Measurements from ENCODE around the gene SLC12A7.
"Not testable (repeated sequence)": the region's sequence is repeated elsewhere in the genome, so short reads cannot be mapped to it uniquely, and the experiment has no call there.

The SLC12A7 gene

DNA sequence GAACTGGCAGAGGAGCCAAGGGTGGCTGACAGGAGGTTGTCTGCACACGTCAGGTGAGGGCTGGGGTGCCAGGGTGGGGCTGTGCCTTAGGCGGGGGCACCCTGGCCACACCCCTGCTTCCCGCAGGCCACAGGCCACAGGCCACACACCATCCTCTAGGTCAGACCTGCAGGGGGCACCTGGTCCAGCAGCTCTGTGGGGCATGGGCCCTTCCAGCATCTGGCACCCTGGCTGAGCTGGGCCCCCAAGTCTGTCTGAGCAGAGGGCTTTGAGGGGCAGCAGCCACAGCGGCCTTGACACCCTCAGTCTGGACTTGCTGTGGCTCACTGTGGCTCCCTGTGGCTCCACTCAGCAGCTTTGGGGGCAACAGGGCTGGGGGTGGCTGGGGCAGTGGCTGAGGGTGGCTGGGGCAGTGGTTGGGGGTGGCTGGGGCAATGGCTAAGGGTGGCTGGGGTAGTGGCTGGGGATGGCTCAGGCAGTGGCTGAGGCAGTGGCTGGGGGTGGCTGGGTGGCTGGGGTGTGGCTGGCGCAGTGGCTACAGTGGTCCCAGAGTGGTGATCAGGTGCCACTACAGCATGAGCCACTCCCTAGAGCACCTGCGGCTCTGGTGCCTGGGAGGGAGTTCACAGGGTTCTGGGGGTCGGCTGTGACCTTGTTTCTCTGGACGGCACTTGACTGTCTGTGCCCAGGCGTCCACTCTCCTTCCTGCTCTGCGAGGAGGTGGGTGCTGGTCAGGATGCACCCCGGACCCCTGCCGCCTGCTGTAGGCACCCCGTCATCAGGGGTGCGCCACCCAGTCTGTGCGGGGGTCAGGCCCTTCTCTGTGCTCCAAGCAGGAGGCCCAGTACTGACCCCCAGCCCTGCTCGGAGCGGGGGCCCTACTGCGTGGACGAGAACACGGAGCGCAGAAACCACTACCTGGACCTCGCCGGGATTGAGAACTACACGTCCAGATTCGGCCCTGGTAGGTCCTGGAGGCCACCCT, 76.2 kb downstream of the SLC12A7 start:
- no peak for DNase-seq (ENCODE audit: low read depth in 2 of 2)

DNA sequence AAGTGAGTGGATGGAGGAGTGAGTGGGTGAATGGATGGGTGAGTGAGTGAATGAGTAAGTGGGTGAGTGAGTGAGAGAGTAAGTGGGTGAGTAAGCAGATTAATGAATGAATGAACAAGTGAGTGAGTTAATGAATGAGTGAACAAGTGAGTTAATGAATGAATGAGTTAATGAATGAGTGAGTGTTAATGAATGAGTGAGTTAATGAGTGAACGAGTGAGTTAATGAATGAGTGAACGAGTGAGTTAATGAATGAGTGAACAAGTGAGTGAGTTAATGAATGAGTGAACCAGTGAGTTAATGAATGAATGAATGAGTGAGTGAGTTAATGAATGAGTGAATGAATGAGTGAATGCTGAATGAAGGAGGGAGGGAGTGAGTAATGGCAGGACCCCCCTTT, 76.9 kb downstream of the SLC12A7 start:
- no peak for DNase-seq (ENCODE audit: low read depth in 2 of 2)

DNA sequence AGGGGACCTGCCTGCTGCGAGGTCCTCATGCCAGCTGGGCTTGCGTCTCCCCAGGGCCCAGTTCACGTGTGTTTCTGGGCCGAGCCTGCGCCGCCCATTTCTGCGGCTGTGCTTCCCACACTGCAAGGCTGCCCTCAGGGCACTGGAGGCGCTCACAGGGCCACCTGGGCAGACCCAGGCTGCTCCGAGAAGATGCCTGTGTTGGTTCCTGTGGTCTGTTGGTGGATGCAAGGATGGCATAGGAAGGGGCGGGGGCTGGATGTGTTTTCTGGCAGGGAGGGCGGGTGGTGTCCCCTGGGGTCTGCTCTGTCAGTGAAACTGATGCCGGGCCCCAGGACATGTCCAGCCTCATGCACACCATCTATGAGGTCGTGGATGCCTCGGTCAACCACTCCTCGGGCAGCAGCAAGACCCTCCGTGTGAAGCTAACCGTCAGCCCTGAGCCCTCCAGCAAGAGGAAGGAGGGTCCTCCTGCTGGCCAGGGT, 77.4 kb downstream of the SLC12A7 start:
- no peak for DNase-seq (ENCODE audit: low read depth in 2 of 2)

DNA sequence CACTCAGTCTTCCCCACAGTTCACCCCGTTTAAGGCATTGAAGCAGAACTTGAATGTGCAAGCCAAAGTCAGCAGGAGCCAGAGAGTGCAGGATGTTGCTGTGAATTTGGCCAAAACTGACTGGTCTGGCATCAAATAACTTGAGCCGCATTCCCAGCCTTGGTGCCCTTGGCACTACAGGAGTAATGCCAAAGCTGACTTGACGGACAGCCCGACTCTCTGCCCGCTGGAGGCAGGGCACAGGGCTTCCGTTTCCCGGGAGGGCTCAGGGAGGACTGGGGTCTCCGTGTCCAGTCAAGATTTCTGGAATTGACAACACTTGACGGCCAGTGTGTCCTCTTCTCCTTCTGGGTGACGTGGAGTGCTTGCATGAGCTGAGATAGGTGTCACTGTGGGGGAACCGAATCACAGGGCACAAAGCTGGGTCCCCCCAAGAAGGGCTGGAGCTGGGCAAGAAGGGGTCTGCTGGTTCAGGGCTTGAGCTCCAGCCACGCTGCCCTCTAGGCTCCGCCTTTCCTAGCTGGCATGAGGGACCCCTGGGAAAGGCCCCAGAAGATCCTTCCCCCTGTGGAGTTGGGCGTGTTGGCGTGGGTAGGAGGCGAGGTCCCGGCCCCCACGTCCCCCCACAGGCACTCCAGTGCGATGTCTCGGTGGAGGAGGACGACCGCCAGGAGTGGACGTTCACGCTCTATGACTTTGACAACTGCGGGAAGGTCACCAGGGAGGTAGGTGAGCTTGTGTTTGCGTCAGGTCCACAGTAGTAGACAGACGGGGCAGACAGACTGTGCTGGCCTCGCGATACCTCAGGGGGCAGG, 78.0 kb downstream of the SLC12A7 start:
- DNase-seq (ENCODE audit: low read depth in 2 of 2) = no peak

DNA sequence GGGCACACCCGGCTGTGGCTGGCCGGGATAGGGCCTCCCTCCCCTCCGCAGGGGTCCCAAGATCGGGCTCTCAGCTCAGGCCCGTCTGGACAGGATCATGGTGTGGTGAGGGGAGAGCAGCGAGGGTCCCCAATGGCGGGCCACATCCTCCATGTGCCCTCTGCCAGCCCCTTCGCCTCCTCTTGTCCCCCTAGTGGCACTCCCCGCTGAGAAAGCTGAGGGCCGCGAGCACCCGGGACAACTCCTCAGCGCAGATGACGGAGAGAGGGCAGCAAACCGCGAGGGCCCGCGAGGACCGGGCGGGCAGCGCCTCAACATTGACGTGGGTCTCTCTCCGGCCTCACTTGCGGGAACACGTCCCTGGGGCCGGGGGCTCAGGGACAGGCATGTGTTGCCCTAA, 78.7 kb downstream of the SLC12A7 start:
- DNase-seq (ENCODE audit: low read depth in 2 of 2) = no peak

DNA sequence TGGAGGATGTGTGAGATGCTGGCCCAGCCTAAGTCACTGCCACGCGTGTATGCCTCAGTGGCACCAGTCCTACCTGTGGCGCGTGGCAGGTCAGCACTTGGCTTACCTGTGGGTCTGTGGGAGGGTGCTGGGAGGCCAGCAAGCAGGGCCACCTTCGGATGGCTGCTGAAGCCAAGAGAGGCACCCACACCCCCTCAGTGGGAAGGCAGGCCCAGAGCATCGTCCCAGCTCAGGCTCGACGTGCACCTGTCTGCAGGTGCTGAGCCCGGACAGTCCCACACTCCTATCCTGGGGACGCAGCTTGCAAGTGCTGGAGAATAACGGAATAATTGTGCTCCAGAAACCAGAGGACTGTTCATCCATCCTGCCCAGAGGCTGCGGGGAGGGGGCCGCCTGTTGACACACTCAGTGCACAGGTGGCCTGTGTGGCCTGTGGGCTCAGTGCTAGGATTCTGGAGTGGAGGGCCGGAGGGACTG, 79.3 kb downstream of the SLC12A7 start:
- no peak for DNase-seq (ENCODE audit: low read depth in 2 of 2)

DNA sequence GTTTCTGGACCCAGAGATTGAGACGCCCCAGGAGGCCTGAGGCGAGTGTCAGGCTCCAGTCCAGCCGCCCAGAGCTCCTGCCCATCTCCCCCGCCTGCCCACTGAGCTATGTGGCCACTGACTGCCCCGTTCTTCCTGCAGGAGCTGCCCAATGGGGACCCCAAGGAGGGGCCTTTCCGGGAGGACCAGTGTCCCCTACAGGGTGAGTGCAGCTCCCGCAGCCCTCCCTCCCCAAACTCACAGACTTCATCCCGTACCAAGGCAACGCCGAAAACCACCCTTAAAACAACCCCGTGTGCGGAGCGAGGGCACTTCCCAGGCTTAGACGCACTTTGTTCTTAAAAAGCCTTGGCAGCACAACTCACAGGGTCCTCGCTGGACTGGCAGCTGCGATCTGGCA, 79.9 kb downstream of the SLC12A7 start:
- no peak for DNase-seq (ENCODE audit: low read depth in 2 of 2)

DNA sequence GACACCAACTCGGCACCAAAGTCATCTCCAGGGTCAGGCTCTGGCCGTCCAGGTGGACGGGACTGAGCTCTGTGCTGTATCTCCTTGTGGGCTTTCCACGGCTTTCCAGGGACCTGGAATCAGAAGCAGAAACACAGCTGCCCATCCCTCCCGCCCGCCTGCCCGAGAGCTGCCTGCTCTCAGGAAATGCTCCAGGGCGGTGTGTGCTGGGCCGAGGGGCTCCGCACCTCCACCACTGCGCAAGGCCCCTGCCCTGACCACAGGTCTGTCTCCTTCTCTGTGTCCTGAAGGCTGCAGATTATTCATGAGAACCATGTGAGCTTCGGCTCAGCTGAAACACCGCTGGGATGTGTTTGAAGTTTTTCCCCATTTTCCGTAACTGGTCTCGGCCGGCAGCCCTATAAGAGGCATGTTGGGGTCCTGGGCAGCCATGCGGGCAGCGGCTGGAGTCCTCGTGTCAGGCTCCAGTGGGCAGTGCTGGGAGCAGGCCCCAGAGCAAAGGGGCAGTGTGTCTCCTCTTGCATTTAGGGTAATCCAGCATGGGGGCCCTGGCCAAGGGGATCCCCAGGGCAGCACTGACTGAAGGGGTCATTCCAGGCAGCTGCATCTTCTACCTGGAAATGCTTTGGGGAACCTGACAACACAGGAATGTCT, 80.4 kb downstream of the SLC12A7 start:
- no peak for DNase-seq (ENCODE audit: low read depth in 2 of 2)

DNA sequence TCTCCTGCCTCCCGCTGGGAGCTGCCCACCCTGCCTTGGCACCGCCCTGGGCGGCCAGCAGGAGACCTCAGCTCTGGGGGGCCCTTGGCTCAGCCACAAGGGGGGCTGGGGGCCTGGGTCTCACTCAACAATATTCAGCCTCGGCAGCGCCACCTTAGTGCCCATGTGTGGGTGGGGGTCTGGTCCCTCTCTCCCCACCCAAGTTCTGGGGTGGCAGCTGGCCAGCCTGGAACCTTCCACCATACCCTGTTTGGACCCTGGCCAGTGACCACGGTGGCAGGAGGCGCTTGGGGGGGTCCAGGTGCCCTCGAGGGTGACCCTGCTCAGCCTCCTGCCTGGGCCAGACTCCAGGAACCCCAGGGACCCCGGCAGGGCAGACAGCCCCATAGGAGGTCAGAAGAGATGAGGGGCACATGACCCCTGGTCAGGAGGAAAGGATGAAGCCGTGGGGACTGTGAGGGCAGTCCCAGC, 81.0 kb downstream of the SLC12A7 start:
- no peak for DNase-seq (ENCODE audit: low read depth in 2 of 2)

DNA sequence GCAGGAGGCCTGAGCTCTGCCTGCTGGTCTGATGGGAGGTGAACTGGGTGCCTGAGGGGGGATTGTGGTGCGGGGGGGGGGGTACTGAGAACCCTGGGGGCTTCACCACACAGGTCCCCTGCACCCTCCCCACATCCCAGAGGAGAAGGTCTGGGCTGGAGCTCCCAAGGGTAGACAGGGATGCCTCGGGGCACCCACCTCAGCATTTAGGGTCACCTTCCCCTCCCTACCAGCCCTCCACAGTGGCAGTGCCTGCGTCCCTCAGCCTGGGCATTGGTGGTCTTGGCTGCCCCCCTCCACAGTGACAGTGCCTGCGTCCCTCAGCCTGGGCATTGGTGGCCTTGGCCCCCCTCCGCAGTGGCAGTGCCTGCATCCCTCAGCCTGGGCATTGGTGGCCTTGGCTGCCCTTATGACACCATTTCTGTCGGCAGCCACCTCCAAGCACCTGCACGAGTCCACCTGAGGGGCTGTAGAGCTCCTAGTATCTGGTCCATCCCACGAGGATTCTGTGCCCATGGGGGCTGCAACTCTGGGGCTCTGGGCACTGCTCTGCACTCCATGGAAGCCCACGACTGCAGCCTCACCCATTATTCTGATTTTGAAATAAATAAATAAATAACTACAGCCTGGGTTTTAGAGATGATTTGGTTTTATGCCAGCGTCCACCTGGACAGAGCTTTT, 81.8 kb downstream of the SLC12A7 start:
- no peak for DNase-seq (ENCODE audit: low read depth in 2 of 2)

DNA sequence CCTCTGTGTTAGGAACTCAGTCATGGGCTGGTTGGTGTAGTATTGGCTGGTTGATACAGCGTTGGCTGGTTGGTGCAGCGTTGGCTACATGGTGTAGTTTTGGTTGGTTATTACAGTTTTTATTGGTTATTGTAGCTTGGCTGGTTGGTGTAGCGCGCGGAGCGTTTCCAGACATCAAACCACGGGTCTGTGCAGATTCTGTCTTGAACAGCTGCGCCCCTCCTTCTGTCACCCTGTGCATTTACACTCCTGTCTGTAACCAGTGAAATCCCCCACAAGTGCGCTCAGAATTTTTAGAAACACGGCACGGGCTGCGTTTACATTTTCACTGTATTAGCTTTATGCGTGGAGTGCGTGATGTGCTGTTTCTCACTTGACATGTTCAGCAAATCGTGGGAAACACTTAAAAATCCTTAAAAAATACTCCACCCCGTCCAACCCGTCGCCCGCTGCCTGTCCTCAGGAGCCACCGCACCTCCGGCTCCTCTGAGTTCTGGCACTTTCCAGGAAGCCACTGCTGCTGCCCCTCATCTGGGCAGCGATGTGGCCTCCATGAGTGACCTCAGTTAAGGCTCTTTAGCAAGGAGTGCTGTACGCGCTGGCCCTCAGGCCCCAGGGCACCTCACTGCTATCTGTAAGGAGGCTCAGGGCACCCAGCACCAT, 82.5 kb downstream of the SLC12A7 start:
- no peak for DNase-seq (ENCODE audit: low read depth in 2 of 2)

DNA sequence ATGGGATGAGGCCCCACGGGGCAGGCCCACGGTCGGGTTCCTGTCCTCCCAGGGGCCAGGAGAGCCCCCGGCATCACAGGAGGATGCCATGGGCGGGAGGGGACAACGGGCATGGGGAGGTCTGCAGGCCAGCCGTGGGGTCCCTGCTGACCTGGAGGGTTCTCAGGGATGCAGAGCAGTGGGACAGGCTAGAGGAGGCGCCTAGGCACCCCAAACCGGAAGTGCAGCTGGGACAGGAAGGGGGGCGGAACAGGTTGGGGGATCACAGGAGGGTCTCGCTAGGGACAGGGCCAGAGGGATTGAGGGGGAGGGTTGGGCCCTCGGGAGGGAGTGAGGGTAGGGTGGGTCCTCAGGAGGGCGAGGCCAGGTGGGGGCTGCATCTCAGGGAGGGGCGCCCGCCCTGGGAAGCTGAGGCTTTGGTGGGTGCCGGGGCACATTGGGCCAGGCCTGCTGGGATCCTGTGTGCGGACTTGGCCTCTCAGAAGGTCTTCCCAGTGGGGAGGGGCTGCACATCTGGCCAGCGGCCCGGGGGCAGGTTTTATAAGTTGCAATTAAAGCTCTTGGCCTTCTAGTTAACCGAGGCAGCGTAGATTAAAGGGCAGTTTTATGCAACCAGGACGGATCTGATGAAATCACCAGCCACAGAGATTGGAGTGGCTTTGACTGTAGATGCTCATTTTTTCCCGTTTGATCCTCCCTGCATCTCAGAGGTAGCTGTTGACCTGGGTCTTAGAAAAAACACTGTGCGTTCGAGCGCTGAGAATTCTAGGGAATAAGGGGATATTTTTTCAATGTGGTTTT, 83.2 kb downstream of the SLC12A7 start:
- DNase-seq (ENCODE audit: low read depth in 2 of 2) = no peak

DNA sequence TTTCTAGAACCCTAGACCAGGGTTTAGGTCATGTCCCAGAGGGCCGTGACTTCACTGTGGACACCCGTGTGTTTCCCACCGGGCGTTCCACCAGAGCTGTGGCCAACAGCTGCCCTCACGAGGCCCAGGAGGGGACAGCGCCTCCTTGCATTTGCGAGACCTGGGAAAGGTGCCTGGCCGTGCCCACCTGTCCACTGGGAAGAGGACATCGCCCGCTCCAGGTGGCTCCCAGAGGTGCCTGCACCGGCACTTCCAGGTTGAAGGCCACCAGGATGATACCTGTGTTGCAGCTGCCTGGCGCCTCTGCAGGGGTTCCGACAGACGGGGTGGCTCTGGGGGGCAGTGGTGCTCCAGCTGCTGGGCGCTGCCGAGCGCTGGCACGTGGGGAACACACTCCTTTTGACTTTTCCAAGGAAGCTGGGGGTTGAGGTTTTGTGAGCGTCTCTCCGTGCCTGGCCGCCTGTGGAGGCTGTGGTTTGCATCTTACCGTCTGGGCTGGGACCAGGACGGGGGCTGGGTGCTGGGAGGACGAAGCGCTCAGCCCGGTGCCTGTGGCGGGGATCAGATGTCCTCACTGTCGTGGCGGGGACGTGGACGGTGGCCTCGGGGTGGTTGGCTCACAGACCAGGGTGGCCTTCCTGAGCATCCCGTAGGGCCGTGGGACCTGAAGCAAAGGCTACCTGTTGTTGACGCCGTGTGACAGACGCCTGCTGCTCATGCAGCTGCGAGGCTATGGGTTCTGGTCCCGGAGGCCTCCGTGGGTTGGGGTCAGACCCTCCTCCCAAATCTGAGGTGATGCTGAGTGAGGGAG, 84.0 kb downstream of the SLC12A7 start:
- DNase-seq (ENCODE audit: low read depth in 2 of 2) = no peak

DNA sequence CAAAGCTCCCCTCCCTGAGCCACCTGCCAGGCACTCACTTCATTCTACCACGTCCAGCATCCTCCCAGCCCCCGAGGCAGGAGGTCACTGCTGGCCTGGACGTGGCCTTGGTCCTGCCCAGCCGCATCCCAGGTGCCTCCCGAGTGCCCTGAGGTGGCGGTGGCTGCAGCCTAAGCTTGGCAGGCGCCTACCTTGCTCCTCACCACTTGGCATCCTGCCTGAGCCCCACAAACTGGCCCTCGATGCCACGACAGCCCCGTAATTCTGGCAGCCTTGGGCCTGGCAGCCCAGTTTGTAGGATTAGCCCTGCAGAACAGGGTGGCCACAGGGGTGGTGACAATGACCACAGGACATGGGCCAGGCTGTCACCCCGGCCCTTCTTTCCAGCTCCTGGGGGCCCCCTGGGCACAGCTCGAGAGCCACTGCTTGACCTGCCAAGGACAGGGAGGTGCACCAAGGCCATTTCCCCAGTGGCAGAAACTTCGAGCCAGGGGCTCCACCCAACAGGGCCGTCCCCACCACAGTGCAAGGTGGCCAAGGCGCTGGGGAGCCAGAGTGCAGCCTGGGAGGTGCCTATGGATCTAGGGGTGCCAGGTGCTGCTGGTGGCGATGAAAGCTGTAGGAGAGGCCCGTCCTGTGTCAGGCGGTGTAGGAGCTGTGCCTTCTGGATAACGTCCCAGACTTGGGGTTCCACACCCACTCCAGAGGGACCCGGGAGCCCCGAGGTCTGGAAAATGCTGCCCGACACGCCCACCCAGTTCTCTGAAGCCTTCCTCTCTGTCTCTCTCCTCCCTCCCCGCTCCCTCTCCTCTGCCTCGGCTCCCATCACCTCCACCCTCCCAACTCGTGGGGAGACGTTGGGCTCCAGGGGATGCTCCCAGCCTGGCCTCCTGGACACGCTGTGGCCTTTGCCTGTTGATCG, 84.9 kb downstream of the SLC12A7 start:
- DNase-seq (ENCODE audit: low read depth in 2 of 2) = no peak

DNA sequence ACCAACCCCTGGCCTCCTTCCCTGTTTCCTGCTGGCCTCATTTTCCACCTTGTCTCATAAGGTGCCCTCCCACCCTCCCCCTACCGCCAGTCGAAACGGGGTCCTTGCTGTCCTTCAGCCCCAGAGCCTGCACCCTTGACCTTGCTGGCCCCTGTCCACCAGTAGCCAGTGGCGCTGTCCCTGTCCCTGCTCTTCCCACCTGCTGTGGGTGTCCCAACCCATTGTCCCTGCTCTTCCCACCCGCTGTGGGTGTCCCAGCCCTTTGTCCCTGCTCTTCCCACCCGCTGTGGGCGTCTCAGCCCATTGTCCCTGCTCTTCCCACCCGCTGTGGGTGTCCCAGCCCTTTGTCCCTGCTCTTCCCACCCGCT, 89.9 kb downstream of the SLC12A7 start:
- not testable (repeated sequence) for DNase-seq (ENCODE audit: low read depth in 2 of 2)

DNA sequence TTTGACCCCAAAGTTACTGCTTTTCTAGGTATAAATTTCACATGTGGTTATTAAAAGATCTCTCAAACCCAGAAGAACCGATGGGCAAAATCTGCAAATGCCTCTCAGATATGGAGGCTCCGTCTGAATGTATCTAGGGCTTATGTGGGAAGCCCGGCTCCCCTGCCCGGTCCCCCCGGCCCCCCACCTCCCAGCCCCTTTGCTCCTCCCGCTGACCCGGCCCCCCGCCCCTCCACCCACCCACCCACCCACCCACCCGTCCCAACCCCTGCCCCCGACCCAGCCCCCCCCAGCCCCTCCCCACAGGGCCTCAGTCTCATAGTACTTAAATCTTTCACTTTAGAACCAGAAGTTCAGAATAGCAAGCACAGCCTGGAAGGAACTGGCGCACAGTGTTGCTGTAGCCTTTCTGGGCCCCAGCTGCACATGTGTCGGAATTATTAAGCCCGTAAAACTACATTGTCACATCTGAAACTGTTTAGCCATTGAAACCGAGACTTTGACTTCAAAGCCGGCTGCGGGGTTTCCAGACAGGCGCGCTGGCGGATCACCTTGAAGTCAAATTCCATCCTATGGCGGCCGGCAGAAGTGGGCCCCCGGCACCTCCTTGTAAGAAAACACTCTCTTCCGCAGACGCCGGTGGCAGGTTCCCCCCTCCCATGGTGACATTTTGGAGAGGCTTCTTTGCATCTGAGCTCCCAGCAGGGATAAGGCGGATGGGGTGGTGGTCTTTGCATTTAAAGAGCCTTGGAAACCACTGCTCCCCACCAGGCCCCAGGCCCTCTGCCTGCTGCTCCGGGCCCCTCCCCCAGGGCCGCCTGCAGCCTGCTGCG, 90.5 kb downstream of the SLC12A7 start:
- DNase-seq (ENCODE audit: low read depth in 2 of 2) = no peak

DNA sequence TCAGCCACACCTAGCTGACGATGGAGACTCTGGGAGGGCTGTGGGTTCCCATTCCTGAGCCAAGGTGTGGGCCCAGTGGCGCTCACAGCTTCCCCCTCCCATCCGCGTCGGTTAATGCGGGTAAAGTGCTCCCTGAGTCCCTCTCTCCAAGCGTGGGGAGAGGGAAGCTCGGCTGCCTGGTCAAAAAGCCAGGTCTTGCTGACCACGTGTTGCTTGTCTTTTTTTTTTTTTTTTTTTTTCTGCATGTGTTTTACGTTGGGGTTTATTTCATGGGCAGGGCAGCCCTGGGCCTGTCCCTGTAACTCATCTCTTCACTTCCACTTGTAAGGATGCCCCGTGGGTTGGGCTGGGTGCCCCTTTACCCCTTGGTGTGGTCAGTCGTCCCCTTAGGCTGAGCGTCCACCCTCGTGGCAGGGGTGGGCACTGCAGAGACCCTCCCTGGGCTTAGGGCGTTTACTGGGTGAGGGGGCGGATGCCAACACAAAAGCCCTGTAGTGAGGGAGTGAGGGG, 91.4 kb downstream of the SLC12A7 start:
- no peak for DNase-seq (ENCODE audit: low read depth in 2 of 2)
